HCT116 (cell line): Measurements from ENCODE around the gene ASCC1. TPM values are rescaled to one million over a fixed set of nuclear protein-coding genes. Genes with fewer than 3 reads are reported as not detected.

ENCODE experiments used
- ATAC-seq: fragments of 200-7000 bp; cut with Tn5 transposase; 2 replicates; pipeline ENCODE4 v1.9.1; 2020; ENCODE audit warnings: mild to moderate bottlenecking, moderate library complexity
- BruUV-seq: library from RNA; stranded (reverse); fragments of 400-500 nt; replicated peaks from 2 replicates; lab custom pipeline; 2021; lab: Mats Ljungman, UMichigan
- CTCF ChIA-PET: fragments of 300-600 bp; sonication (Branson Sonifier 250); formaldehyde crosslinking; loops from one replicate; lab custom pipeline; 2021; ENCODE audit warnings: antibody characterized with exemption; lab: Charles Lee
- POLR2A ChIA-PET: fragments of 300-600, 350-600 bp; sonication (Branson Sonifier 250); formaldehyde crosslinking; loops from one replicate; lab custom pipeline; 2021; ENCODE audit warnings: antibody characterized with exemption; lab: Charles Lee
- RAD21 ChIA-PET, 2 experiments: fragments of 300-600 bp; sonication (Branson Sonifier 250); formaldehyde crosslinking; loops; one replicate each; lab custom pipeline; 2023; ENCODE audit warnings: low total read pairs in 2 of 2; ENCODE audit not compliant: uncharacterized antibody in 2 of 2, unreplicated experiment in 2 of 2, low non-redundant PET in 1 of 2; lab: Charles Lee
- DNase-seq: peaks from one replicate; pipeline ENCODE4 v3.0.0-alpha.2; 2010; ENCODE audit warnings: low read depth, low spot score
- H2AFZ ChIP-seq: fragments of 200-600 bp; shearing (Covaris generic), sonication (generic); 2 replicates; pipeline ENCODE4 v1.6.1; 2017; ENCODE audit warnings: low read depth, mixed run types, mixed read lengths, antibody characterized with exemption, low read length; ENCODE audit not compliant: poor library complexity, severe bottlenecking
- H3K27ac ChIP-seq: 2 replicates; pipeline ENCODE4 v1.5.1; 2012; ENCODE audit warnings: low read depth, low read length
- H3K27me3 ChIP-seq: fragments of 200-600 bp; sonication (generic); 2 replicates; pipeline ENCODE4 v1.6.1; 2016; ENCODE audit warnings: mixed run types, low read length, mixed read lengths; ENCODE audit not compliant: insufficient read depth
- H3K36me3 ChIP-seq, 2 experiments: fragments of 200-500 bp in 1 of 2; fragments of 200-600 bp in 1 of 2; sonication (Bioruptor generic) in 1 of 2; sonication (generic) in 1 of 2; 2 replicates each; pipeline versions ENCODE4 v1.5.1 to v1.6.1; 2014 to 2016; ENCODE audit warnings: low read length in 2 of 2, inconsistent platforms in 1 of 2, mixed read lengths in 1 of 2, mixed run types in 1 of 2; ENCODE audit not compliant: insufficient read depth in 2 of 2, control insufficient read depth in 1 of 2
- H3K4me1 ChIP-seq, 2 experiments: fragments of 200-600 bp in 1 of 2; sonication (generic) in 1 of 2; 2 replicates each; pipeline versions ENCODE4 v1.5.1 to v1.6.1; 2012 to 2017; ENCODE audit warnings: low read length in 2 of 2, inconsistent platforms in 1 of 2, mild to moderate bottlenecking in 1 of 2, mixed read lengths in 1 of 2, mixed run types in 1 of 2, moderate library complexity in 1 of 2; ENCODE audit not compliant: insufficient read depth in 2 of 2, control insufficient read depth in 1 of 2
- H3K4me2 ChIP-seq: fragments of 200-600 bp; sonication (generic); 2 replicates; pipeline ENCODE4 v1.6.1; 2017; ENCODE audit warnings: mixed run types, low read length, mixed read lengths
- H3K4me3 ChIP-seq, 2 experiments: fragments of 200-600 bp in 1 of 2; sonication (generic) in 1 of 2; replicated peaks in 1 of 2; 2 replicates each; pipeline ENCODE4 v1.5.1; 2011 to 2016; ENCODE audit warnings: low read length in 2 of 2, control low read depth in 1 of 2, low read depth in 1 of 2, mild to moderate bottlenecking in 1 of 2, mixed read lengths in 1 of 2, mixed run types in 1 of 2
- H3K79me2 ChIP-seq: fragments of 200-600 bp; sonication (generic); 2 replicates; pipeline ENCODE4 v1.6.1; 2017; ENCODE audit warnings: mild to moderate bottlenecking, mixed run types, low read length, moderate library complexity, mixed read lengths; ENCODE audit not compliant: insufficient read depth
- H3K9ac ChIP-seq: fragments of 200-600 bp; sonication (generic); 2 replicates; pipeline ENCODE4 v1.6.1; 2016; ENCODE audit warnings: low read length, mixed read lengths
- H3K9me2 ChIP-seq: fragments of 200-600 bp; sonication (generic), shearing (Covaris generic); 2 replicates; pipeline ENCODE4 v1.6.1; 2017; ENCODE audit warnings: mixed run types, mild to moderate bottlenecking, moderate library complexity; ENCODE audit not compliant: insufficient read depth
- H3K9me3 ChIP-seq, 2 experiments: fragments of 200-500 bp in 1 of 2; fragments of 200-600 bp in 1 of 2; sonication (Bioruptor generic) in 1 of 2; sonication (generic) in 1 of 2; 2 replicates each; pipeline ENCODE4 v1.6.1; 2014 to 2017; ENCODE audit warnings: low read length in 2 of 2, mixed read lengths in 2 of 2, inconsistent platforms in 1 of 2, low read depth in 1 of 2, mild to moderate bottlenecking in 1 of 2, mixed run types in 1 of 2, moderate library complexity in 1 of 2; ENCODE audit not compliant: control insufficient read depth in 1 of 2, insufficient read depth in 1 of 2
- H4K20me1 ChIP-seq: fragments of 200-600 bp; sonication (generic), shearing (Covaris generic); 2 replicates; pipeline ENCODE4 v1.6.1; 2017; ENCODE audit warnings: mixed run types, mild to moderate bottlenecking, moderate library complexity; ENCODE audit not compliant: insufficient read depth
- EZH2 ChIP-seq: fragments of 200-600 bp; sonication (generic); IDR thresholded peaks from 2 replicates; pipeline ENCODE4 v1.6.1; 2017; ENCODE audit warnings: antibody characterized with exemption, mixed run types
- JUND ChIP-seq: IDR thresholded peaks from 2 replicates; pipeline ENCODE4 v1.6.1; 2012
- RAD21 ChIP-seq: IDR thresholded peaks from 2 replicates; pipeline ENCODE4 v1.6.1; 2012; ENCODE audit warnings: low read depth, mild to moderate bottlenecking
- TCF7L2 ChIP-seq: IDR thresholded peaks from 2 replicates; pipeline ENCODE4 v1.7.0; 2011; ENCODE audit warnings: borderline replicate concordance, inconsistent platforms; ENCODE audit not compliant: insufficient read depth, insufficient read length; ENCODE audit errors: extremely low read depth
- ZFX ChIP-seq: fragments of 450-650 bp; IDR thresholded peaks from 2 replicates; pipeline ENCODE4 v1.6.1; 2017
- ZNF274 ChIP-seq: fragments of 200-500 bp; sonication (Bioruptor generic); IDR thresholded peaks from 2 replicates; pipeline ENCODE4 v1.6.1; 2014; ENCODE audit warnings: mild to moderate bottlenecking, low read depth, low read length, inconsistent platforms
- intact Hi-C: fragments of 100-400 bp; cut with micrococcal nuclease; formaldehyde crosslinking; loops from 2 replicates; pipeline ENCODE4 v1.10.0; 2022
- total RNA-seq: library from RNA; stranded (reverse); gene quantifications from one replicate; pipeline ENCODE4 v1.2.1, GENCODE V29; 2021; ENCODE audit not compliant: unreplicated experiment
- TF ChIP-seq, protein P1 (sequence below): IDR thresholded peaks from 2 replicates; pipeline ENCODE4 v1.6.1; 2012; ENCODE audit warnings: low read depth

The ASCC1 gene
- total RNA-seq, 1 experiment from 2014 or later: 34.5 TPM

DNA sequence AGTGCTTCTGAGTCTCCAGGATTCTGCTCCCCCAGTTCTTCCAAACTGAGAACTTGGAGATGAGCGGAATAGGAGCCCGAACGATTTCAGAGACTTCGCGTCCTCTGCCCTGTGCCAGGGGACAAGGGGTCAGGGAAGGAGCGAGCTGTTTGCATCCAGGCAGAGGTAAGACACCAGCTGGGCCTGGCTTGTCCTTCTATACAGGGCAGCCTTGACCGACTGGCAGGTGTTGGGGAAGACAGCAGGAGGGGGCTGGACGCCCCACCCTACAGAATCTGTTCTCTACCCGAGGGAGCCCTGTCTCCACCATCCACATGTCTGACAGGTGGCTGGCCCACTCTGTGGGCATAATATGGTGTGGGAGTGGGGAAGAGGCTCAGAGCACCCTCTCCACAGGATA, 134.9 kb downstream of the ASCC1 start:
- CTCF ChIA-PET: no interaction called here
- Histone ChIP-seq H4K20me1 (no peaks in the 10 kb centered on the region), H3K4me3 (no peak overlapping the region), H3K4me1 (peaks cover 22 to 34% of the 10 kb centered on the region in 2 experiments)
- BruUV-seq: no TSS peak
- no peak for ATAC-seq
- TF ChIP-seq RAD21: no peak
- no peak for TF ChIP-seq JUND
- TF ChIP-seq EZH2: no peak
- TF ChIP-seq, all 23 proteins: peak for 0
- Histone ChIP-seq H3K9me2 (no peaks in the 10 kb centered on the region), H3K36me3 (no peaks in the 10 kb centered on the region), H3K4me2 (peak overlapping the region; percentile 47; the same call in 1 of the 2 replicates), H3K27me3 (no peaks in the 10 kb centered on the region), H3K79me2 (no peaks in the 10 kb centered on the region), H3K9me3 (no peaks in the 10 kb centered on the region), H3K9ac (no peak overlapping the region), H2AFZ (no peak overlapping the region), H3K27ac (no peak overlapping the region)
- no peak for DNase-seq
- intact Hi-C loops: no loop called here
- RAD21 ChIA-PET: no interaction called here
- POLR2A ChIA-PET: no interaction called here

DNA sequence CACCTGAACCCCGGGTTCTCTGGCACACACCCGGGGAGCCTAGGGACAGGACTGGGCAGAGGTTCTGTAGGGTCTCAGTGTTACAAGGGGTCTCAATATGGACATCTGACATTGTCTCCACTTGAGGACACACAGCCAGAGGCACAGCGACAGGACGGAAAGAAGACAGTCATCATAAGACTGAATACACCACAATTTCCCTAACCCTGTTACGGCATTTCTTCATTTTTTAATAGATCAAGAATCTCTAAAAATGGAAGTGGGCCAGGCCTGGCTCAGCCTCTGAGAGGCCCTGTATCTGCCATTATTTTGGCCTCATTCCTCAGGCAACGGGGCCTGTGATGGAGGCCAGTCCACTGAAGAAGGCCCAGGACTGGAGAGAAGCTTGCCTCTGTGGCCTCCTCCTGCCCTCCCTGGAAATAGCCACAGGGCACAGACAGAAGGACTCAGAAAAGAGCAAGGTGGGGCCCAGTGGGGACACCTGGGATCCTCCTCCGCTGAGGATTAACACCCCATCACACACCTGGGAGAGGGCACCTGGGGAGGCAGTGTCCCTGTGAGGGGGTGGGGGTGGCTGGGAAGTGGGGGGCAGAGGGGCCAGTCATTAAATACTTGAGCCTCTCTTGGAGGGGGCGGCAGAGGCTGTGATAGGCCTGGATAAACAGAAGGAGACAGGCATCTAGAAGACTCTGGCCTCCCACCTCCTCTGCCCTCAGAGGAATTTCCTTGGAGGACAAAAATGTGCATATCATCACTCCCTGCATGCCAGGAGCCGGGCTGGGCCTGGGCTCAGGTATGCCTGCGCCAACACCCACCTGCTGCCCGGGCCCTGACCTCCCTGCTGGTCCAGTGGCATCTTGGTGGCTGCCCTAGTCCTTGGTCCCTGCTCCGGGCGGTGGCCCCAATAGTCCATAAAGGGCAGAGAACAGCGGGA, 135.8 kb downstream of the ASCC1 start:
- Histone ChIP-seq H2AFZ (no peak overlapping the region), H3K27me3 (no peaks in the 10 kb centered on the region), H3K9me2 (no peaks in the 10 kb centered on the region), H3K4me1 (peaks cover 22 to 31% of the 10 kb centered on the region in 2 experiments), H4K20me1 (no peaks in the 10 kb centered on the region), H3K27ac (peak overlapping the region; percentile 19), H3K4me3 (no peak overlapping the region), H3K36me3 (no peaks in the 10 kb centered on the region), H3K9ac (0 out of 2 replicates have a peak overlapping the region, but pooled peaks have one; percentile 32), H3K4me2 (peak overlapping the region; percentile 47), H3K79me2 (no peaks in the 10 kb centered on the region), H3K9me3 (no peaks in the 10 kb centered on the region)
- POLR2A ChIA-PET: no interaction called here
- CTCF ChIA-PET: interaction anchor here (1.0 kb wide), 1 partner anchor 46 kb away, joined by 3 read pairs; no protein-coding TSS in a partner anchor
- DNase-seq (no peak), ATAC-seq (peak; percentile 68)
- RAD21 ChIA-PET: interaction anchor here in 1 of 2 experiments (0.7 kb wide), 1 partner anchor 192 kb away, joined by 3 read pairs; no protein-coding TSS in a partner anchor
- TF ChIP-seq ZNF274 (no peak), TCF7L2 (no peak), ZFX (no peak)
- TF ChIP-seq, protein P1, sequence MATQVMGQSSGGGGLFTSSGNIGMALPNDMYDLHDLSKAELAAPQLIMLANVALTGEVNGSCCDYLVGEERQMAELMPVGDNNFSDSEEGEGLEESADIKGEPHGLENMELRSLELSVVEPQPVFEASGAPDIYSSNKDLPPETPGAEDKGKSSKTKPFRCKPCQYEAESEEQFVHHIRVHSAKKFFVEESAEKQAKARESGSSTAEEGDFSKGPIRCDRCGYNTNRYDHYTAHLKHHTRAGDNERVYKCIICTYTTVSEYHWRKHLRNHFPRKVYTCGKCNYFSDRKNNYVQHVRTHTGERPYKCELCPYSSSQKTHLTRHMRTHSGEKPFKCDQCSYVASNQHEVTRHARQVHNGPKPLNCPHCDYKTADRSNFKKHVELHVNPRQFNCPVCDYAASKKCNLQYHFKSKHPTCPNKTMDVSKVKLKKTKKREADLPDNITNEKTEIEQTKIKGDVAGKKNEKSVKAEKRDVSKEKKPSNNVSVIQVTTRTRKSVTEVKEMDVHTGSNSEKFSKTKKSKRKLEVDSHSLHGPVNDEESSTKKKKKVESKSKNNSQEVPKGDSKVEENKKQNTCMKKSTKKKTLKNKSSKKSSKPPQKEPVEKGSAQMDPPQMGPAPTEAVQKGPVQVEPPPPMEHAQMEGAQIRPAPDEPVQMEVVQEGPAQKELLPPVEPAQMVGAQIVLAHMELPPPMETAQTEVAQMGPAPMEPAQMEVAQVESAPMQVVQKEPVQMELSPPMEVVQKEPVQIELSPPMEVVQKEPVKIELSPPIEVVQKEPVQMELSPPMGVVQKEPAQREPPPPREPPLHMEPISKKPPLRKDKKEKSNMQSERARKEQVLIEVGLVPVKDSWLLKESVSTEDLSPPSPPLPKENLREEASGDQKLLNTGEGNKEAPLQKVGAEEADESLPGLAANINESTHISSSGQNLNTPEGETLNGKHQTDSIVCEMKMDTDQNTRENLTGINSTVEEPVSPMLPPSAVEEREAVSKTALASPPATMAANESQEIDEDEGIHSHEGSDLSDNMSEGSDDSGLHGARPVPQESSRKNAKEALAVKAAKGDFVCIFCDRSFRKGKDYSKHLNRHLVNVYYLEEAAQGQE: no peak
- BruUV-seq: no TSS peak
- intact Hi-C loops: no loop called here
